ENCODE measurements around the gene HERC2.
A peak's percentile ranks its signal among the peaks of the same experiment; 100 is the strongest.

HERC2 gene

GRCh38 chr15:28107904-28108275 is 214.1 kb downstream of the HERC2 start:
- DNase-seq = no peak

DNA sequence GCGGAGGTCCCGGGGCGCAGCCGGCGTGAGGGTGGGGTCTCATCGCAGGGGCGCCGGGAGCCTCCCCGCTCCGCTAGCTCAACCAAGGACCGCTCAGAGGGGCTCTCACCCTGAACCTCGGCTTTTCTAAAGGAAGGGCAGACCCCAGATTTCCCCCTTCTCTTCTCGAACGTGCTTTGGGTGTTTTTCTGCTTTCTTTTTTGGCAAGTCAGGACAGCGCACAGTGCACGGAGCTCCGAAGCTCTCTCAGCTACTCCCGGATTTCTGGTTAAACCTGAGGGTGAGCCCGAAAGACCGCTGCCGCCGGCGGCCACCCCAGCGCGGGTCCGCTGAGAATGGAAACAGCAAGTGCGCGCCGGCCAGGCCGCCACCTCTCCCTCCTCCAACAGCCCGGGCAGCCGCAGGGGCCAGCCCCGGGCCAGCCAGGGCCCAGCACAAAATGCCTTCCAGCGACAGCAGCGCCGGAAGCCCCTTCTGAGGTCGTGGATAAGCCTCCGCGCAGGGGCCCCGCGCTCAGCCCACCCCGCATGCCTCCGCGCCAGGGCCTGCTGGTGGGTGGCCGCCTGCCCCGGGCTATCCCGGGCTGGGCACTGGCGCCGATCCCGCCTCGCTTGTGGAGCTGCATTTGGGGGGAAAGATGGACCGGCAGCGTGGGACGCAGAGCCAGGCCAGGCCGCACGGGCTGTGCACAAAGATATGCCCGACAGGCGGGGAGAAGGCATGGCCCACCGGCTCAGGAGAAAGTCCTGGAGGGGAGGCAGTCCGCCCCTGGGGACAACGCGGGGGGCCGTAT is 214.7 kb downstream of the HERC2 start:
- DNase-seq = no peak

DNA sequence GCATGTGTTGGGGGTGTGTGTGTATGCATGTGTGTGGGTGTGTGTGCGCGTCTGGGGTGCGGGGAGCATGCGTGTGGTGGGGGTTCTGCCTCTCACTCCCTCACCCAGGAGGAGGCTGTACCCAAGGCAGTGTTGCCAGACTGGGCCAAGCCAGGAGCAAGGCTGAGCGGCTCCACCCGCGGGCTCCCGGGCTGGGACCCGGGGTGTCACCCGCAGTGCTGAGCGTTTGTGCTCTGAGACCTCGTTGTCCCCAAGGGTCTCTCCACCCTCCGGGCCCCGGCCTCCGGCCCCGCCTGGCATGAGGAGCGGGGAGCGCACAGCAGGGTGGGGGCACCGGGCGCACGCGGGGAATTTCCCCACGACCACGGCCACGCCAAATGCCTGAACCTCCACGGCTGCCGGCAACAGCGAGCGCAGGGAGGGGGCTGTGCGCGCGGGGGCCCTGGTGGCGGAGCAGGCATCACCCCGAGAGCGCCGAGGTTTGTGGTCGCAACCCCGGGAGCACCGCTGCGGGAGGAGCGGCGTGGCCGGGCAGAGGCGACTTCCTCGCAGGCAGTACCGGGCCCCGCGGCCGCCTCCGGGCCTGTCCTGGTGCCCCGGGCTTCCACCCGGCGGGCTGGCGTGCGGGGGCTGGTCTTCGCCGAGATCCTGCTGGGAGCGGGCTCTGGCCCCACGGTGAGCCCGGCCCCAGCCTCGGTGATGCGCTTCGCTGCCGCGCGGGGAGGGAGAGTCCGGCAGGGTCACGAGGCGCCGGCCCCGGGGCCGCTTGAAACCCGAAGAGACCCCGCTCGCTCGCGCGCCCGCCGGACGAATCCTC is 215.5 kb downstream of the HERC2 start:
- no peak for DNase-seq

GRCh38 chr15:28105793-28106192 is 216.2 kb downstream of the HERC2 start:
- no peak for DNase-seq

DNA sequence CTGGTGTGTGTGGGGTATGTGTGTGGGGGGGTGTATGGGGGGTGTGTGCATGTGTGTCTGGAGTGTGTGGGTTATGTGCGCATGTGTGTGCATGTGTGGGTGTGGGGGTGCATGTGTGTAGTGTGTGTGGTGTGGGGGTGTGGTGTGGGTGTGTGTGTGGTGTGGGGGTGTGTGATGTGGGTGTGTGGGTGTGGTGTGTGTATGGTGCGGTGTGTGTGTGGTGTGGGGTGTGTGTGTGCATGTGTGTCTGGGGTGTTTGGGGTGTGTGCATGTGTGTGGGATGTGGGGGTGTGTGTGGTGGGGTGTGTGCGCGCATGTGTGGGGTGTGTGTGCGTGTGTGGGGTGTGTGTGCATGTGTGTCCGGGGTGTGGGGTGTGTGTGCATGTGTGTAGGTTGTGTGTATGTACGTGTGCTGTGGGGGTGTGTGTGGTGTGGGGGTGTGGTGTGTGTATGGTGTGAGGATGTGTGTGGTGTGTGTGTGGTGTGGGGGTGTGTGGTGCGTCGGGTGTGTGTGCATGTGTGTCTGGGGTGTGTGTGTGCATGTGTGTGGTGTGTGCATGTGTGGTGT is 216.7 kb downstream of the HERC2 start:
- DNase-seq = no peak

GRCh38 chr15:28104326-28104725 is 217.7 kb downstream of the HERC2 start:
- DNase-seq = no peak

DNA sequence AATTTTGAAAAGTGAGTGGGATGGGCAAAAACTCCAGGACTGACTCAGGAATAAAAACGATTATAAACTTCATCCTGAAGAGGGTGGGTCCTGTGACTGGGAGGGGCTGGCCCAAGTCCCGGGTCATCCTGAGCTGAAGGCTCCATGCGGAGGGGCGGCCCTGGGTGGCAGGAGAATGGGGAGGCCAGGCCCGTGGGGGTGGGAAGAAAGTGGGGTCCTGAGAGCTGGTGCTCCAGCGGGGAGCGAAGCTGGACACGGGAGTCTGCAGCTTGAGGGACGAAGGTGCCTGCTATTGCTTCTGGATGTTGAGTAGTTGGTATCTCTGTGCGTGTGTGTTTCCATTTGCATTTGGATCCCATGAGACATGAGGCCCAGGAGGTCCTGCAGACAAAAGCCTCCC is 218.1 kb downstream of the HERC2 start:
- DNase-seq = no peak

- DNase-seq = no peak
These were observed 220.0 kb downstream of the HERC2 start for GRCh38 chr15:28101983-28102441.

DNA sequence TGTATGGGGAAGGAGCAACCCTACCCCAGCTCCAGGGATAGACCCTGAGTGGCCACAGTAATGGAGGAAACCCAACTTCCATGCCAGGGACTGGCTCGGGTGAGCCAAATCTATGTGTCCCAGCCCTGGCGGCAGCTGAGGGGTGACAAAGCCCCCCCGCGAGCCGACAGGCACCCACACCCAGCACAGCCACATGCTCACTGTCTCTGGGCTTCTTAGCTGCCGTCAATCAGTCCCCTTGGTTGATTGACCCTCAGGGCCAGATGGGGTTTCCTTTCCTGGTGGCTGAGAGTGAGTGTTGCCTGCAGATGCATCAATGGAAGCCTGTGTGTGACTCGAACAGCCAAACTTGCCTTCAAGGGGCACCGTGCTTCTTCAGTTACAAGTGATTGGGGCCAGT is 220.8 kb downstream of the HERC2 start:
- no peak for DNase-seq

- no peak for DNase-seq
These were observed 221.3 kb downstream of the HERC2 start for GRCh38 chr15:28100516-28101195.

GRCh38 chr15:28099555-28100140 is 222.3 kb downstream of the HERC2 start:
- DNase-seq = no peak

- DNase-seq = peak; percentile 77
These were observed 223.0 kb downstream of the HERC2 start, which contains the start of gene OCA2 for GRCh38 chr15:28098766-28099554. Gene OCA2 (minus strand): TSS chr15:28099315. CDS start chr15:28081874, 17,441 bp downstream.

- DNase-seq = no peak
These were observed 223.6 kb downstream of the HERC2 start for GRCh38 chr15:28098360-28098765.

- DNase-seq = no peak
These were observed 224.2 kb downstream of the HERC2 start for GRCh38 chr15:28097656-28098359.

- no peak for DNase-seq
These were observed 225.1 kb downstream of the HERC2 start for GRCh38 chr15:28096670-28097431.

GRCh38 chr15:28096411-28096669 is 225.6 kb downstream of the HERC2 start:
- DNase-seq = no peak

DNA sequence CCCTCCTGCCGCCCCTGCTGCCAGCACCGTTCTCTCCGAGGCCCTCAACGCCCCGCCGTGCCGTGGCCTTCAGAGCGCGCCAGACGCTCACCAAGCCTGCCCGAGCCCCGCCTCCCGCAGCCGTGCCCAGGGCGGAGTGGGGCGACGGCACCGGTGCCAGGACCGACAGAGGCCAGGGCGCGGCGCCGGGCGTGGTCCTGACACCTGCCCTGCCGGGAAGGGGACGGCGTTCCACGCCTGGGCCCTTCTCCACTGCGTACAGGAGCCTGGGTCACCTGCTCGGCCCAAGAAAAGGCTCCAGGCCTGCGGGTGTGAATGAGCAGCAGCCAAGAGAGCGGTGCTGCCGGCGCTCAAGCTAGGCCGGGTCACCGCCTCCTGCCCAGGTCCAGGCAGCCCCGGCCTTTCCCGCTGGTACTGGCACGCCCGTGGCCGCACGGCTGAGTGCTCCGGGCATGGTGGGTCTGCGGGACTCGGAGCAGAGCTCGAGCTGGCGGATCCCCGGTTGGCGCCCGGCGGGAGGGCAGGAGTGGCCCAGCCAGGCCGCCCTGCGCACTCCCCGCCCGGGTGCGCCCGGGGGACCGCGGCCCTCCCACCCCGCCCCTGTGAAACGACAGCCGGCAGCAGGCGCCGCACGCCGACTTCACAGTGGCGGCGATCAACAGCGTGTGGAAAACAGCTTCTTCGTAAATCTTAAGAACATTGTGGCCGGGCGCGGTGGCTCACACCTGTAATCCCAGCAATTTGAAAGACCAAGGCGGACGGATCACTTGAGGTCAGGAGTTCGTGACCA is 227.1 kb downstream of the HERC2 start:
- no peak for DNase-seq

- DNase-seq = no peak
These were observed 228.0 kb downstream of the HERC2 start for GRCh38 chr15:28093752-28094535.

GRCh38 chr15:28091313-28091712 is 230.7 kb downstream of the HERC2 start:
- DNase-seq = no peak

Measured in left hindlimb (tissue), 1 donor.